Peyer's patch (tissue), 4 donors: ENCODE results near the gene CTRB2.

Experiments used
- POLR2A ChIP-seq, 2 donors: fragments of 450-650 bp; IDR thresholded peaks; one replicate each; pipeline ENCODE4 v1.5.1; 2017; ENCODE audit warnings: antibody characterized with exemption in 2 of 2, mild to moderate bottlenecking in 2 of 2, moderate library complexity in 2 of 2
- TF ChIP-seq, protein P1 (sequence below), 6 experiments: fragments of 450-650 bp in 4 of 6; fragments of 200-600 bp in 2 of 6; sonication (generic) in 1 of 6; IDR thresholded peaks; one replicate each; pipeline ENCODE4 v1.5.1; 2017 to 2019; ENCODE audit warnings: antibody characterized with exemption in 6 of 6, mild to moderate bottlenecking in 3 of 6, moderate library complexity in 1 of 6

DNA sequence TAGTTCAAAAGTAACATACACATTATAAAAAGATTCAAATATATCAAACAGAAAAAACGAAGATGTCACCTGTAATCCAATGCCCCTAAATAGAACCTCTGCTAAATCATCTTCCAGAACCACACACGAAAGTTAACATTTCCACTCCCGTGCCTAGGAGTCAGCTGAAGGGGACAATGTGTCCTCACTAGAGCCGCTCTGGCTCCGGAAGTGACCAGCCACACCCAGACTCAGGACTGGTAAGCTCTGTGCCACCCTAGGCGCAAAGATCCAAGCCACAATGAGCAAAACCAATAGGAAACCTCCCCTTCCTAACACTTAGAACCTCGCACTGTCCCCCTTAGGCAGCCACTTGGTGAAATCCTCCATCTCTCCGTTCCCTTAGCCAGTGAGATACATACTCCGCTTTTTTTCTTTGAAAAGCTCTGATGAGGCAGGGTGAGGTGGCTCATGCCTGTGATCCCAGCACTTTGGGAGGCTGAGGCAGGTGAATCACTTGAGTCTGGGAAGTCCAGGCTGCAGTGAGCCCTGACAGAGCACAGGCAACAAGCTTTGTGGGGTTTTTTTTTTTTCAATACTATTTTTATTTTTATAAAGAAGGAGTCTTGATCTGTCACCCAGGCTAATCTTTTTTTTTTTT, 23.6 kb upstream of the CTRB2 start:
- TF ChIP-seq, protein P1, sequence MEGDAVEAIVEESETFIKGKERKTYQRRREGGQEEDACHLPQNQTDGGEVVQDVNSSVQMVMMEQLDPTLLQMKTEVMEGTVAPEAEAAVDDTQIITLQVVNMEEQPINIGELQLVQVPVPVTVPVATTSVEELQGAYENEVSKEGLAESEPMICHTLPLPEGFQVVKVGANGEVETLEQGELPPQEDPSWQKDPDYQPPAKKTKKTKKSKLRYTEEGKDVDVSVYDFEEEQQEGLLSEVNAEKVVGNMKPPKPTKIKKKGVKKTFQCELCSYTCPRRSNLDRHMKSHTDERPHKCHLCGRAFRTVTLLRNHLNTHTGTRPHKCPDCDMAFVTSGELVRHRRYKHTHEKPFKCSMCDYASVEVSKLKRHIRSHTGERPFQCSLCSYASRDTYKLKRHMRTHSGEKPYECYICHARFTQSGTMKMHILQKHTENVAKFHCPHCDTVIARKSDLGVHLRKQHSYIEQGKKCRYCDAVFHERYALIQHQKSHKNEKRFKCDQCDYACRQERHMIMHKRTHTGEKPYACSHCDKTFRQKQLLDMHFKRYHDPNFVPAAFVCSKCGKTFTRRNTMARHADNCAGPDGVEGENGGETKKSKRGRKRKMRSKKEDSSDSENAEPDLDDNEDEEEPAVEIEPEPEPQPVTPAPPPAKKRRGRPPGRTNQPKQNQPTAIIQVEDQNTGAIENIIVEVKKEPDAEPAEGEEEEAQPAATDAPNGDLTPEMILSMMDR (IDR thresholded peaks at IDR 0.05) = no peak
- TF ChIP-seq POLR2A (IDR thresholded peaks at IDR 0.05) = no peak
